Retina (tissue), 1 donor: ENCODE measurements around the gene EXOC7.

Experiments used
- DNase-seq: peaks from one replicate; pipeline ENCODE4 v3.0.0-alpha.2; 2016

Gene EXOC7

GRCh38 chr17:76119409-76120371 lies 16.1 kb upstream of the EXOC7 start:
- no peak for DNase-seq

GRCh38 chr17:76115138-76115754 lies 11.7 kb upstream of the EXOC7 start:
- no peak for DNase-seq

DNA sequence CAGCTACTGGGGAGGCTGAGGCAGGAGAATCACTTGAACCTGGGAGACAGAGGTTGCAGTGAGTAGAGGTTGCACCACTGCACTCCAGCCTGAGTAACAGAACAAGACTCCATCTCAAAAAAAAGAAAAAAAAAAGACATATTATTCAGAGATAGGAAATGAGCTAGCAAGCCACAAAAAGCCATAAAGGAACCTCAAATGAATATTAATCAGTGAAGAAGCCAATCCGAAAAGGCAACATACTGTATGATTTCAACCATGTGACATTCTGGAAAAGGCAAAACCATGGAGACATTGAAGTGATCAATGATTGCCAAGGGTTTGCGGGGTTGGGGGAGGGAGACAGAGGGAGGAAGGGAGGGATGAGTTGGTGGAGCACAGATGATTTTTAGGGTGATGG lies 8.4 kb upstream of the EXOC7 start:
- DNase-seq = no peak

GRCh38 chr17:76107509-76107908 lies 3.9 kb upstream of the EXOC7 start:
- DNase-seq = no peak

GRCh38 chr17:76106703-76107102 lies 3.1 kb upstream of the EXOC7 start:
- DNase-seq = no peak

DNA sequence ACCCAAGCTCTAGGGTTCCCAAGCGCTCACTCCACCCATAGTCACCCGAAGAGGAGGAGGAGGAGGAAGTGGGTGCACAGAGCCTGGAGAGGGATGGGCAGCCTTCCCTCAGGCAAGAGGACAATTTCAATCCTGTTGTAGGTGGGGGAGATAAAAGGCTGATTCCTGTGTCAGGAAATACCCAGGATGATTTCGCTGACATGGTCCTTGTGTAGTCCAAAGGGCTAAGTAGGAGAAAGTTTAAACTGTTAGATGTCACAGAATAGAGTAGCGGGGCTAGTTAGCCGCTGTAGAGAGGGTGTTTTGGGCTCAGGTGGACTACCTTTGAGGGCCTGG lies 1.3 kb upstream of the EXOC7 start:
- no peak for DNase-seq

DNA sequence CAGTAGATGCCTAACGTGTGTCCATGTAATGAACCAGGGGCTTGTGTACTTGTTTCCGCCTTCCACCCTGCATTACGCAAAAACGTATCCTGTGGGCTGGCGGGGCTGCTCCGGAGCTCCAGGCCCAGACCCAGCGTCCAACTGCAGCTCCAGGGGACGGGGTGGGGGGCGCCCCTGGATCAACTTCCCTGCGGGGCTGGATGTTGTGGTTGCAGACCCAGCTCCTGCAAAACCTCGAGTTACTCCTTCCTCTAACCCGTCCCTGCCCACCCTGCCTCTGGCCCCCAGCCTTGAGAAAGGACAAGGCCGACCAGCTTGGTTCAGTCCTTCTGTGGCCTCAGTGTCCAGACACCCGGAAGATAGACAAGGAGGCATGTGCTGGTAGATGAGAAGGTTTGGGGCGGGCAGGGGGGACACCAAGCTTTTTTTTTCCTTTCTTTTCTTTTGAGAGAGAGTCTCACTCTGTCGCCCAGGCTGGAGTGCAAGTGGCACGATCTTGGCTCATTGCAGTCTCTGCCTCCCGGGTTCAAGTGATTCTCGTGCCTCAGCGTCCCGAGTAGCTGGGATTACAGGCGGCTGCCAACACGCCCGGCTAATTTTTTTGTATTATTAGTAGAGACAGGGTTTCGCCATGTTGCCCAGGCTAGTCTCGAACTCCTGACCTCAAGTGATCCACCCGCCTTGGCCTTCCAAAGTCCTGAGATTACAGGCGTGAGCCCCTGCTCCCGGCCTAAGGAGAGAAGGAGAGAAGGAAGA lies 731 bp upstream of the EXOC7 start:
- DNase-seq = no peak

DNA sequence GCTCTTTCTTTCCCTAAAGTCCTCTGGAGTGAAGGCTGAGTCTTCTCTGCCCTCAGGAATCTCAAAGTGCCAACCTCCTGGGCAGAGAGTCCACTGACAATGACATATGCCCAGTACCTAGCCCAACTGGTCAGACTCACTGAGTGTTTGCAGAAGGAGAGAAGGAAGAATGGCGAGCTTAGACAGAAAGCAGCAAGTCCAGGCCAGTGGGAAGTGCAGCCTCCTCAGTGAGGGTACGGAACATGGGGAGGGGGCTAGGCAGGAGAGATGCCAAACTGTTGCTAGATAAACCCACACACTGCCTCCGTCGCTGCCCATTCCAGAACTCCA lies 678 bp downstream of the EXOC7 start:
- DNase-seq = no peak

DNA sequence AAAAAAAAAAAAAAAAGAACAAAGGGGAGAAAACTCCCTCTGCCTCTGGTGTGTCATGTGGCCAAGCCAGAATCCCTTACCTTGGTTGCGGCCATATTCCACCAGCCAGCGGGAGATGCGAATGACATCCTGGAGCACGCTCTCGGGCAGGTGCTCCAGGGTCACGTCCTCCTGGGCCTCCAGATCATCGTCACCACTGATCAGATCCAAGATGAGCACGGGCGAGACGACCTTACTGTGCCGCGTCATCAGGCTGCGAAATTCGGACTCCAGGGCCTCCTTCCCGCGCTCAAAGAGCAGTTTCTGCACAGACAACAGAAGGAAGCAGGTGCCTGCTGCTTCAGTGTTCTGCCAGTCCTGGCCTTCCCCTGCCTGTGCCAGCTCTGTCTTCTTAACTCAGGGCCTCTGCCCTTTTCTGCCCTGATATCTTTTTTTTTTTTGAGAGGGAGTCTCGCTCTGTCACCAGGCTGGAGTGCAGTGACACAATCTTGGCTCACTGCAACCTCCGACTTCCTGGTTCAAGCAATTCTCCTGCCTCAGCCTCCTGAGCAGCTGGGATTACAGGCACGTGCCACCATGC lies 5.8 kb downstream of the EXOC7 start:
- no peak for DNase-seq

DNA sequence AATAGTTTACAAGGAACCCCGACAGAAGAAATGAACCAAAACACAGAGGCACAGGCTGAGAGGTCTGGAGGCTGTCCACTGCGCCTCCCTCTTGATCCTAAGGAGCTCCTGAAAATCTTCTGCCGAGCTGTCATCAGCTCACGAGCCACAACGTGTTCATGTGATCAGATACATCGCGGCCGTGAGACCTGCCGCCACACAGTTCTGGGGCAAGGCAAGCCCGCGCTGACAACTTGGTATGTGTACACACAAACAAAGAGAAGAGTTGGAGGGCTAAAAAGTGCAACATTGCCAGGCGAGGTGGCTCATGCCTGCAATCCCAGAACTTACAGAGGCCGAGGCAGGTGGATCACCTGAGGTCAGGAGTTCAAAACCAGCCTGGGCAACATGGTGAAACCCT lies 7.6 kb downstream of the EXOC7 start:
- DNase-seq = no peak

- DNase-seq = no peak
These were observed 9.5 kb downstream of the EXOC7 start for GRCh38 chr17:76094046-76094445.

DNA sequence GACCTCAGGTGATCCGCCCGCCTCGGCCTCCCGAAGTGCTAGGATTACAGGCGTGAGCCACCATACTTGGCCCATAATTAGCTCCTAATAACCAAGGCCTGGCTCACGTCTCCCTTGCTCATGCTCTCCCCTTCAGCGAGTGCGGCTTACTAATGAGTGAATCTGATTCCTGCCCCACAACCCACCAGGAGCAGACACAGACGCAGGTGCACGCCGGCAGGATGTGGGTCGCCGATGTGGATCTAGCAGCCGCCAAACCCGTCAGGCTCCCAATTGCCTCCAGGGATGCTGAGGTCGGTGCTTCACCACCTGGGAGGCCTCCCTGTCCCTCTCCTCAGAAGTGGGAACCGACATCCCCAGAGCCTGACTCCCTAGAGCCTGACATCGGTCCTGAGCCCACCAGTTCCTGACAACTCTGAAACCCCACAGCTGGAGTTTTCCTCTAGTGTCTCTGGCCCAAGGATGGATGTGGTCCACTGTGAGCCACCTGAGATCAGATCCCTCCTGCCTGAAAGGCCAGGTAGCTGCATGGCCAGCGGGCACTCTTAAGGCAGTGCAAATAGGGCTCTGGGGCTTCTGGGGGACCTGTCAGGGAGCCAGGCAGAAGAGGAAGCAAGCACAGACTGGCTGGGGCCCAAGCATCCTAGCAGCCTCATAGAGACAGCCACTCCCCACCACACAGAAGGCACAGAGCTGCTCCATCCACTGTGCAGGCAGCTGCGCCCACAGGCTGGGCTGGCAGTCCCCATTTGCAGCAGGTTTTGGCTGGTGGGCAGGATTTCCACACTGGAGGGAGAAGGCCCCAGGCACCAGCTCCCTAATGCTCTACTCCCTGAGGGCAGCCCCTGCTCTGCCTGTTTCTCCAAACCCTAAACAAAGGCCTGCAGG lies 10.8 kb downstream of the EXOC7 start:
- DNase-seq = no peak

DNA sequence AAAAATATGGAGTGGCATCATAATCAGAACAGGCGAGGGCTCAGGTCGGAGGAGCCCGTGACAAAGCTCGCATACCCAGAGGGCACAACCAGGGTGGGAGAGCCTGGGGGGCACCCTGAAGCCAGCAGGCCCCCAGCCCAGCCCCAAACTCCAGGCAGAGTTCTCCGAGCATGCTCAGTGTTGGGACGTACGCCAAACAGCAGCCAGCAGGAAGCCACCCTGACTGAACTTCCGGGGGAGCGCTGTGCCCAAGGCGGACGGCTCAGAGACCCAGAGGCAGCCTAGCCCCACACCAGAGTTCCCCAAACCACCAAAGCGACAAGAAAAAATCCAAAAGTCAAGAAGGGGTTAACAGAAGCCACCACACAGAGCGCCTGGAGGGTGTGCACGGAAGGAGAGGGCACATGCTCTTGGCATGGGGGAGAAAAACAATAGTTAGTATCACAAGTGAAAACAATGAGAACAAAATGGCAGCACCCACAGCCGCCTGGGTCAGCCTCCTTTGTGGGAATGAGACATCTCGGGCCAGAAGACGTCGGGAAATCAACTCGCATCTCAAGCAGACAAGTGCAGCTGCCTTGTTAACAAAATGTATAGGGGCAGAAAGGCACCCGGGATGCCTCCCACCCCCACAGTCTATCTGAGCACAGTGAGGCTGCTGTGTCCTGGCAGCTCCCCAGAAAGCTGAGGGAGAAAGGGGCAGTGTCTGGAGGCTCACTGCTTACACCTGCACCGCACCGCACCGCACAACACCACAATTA lies 11.9 kb downstream of the EXOC7 start:
- DNase-seq = no peak

- no peak for DNase-seq
These were observed 13.0 kb downstream of the EXOC7 start for GRCh38 chr17:76090517-76091129.

GRCh38 chr17:76089680-76090516 lies 13.7 kb downstream of the EXOC7 start:
- no peak for DNase-seq

DNA sequence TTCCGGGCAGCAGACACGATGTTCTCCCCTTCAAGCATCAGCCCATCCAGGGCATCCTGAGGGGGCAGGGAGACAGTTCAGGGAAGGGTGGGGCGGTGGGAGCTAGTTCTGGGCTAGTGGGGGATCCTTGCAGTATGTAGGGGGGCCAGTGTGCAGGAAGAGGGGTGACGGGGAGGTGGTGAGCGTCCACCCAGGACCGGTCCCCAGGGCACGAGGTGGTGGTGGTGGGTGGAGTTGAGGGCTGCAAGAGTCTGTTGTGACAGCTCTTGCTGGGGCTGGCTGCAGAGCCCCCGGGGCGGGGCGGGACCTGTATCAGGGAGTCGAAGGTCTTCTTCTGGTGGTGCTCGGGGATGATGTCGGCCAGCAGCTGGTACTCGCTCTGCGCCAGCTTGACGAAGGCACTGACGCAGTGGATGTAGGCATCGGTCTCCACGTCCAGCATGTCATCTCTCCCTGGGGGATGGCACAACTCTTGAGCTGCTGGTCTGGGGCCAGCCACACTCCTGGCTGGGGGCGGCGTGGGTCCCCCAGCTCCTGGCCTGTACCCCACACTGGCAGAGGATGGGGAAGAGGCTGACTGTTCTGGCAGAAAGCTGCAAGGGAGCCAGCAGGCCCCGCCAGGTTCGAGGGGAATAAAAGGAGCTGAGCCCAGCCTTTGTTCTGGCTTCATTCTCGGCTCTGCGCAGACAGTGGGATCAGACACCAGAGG lies 14.6 kb downstream of the EXOC7 start:
- no peak for DNase-seq

- DNase-seq = no peak
These were observed 15.3 kb downstream of the EXOC7 start for GRCh38 chr17:76088041-76088867.

DNA sequence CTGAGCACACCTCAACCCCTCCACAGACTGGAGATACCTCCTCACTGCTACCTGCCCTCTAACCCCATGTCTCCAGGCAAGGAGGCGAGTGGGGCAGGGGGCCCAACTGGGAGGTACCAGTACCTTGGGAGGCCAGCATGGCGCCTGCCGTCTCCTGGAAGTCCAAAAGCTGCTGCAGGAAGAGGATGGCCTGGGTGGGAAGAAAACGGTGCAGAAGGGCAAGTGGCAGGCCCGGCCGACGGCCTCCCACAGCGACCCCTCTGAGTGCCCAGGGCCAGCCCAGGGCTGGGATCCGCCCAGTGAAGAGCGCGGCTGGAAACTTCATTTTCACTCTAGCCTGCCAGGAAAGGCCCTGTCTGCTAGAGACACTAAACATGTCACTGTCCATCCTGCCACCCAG lies 16.1 kb downstream of the EXOC7 start:
- no peak for DNase-seq

DNA sequence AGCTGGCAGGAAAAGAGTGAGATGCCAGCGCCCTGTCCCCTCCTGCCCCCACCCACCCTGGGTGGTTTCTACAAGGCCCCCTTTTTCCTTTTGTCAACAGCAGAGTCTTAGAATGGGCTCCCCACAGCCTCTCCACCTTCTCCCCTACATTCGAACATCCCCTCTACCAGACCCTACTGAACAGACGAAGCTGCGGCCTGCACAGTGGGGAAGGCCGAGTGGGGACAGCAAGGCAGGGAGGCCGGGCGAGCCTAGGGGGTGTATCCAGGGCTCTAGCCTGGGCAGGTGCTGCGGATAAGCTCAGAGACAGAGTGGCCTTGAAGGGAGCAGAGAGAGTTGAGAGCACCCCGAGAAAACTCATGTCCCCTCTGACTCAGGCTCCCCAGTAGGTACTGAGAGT lies 17.2 kb downstream of the EXOC7 start:
- no peak for DNase-seq
